MCF 10A (cell line): Measurements from ENCODE around the gene HM13. TPM values are rescaled to one million over a fixed set of nuclear protein-coding genes. Genes with fewer than 3 reads are reported as not detected.
"Not testable (repeated sequence)": the region's sequence is repeated elsewhere in the genome, so short reads cannot be mapped to it uniquely, and the experiment has no call there.

Experiments
- BruUV-seq: library from RNA; stranded (reverse); fragments of 400-500 nt; replicated peaks from 2 replicates; lab custom pipeline; 2021; lab: Mats Ljungman, UMichigan
- CTCF ChIA-PET: fragments of 300-600 bp; sonication (Branson Sonifier 250); formaldehyde crosslinking; extraction: SDS; loops from one replicate; lab custom pipeline; 2021; ENCODE audit warnings: antibody characterized with exemption, inconsistent platforms; lab: Yijun Ruan, JAX
- POLR2A ChIA-PET: fragments of 300-600, 350-650 bp; sonication (Branson Sonifier 250); formaldehyde crosslinking; extraction: SDS; loops from one replicate; lab custom pipeline; 2020; ENCODE audit warnings: antibody characterized with exemption, inconsistent platforms; lab: Yijun Ruan, JAX
- DNase-seq: peaks from one replicate; pipeline ENCODE4 v3.0.0-alpha.2; 2018; ENCODE audit not compliant: unreplicated experiment
- H3K27ac Mint-ChIP-seq: one replicate; pipeline ENCODE4 v1.8.0; 2022; ENCODE audit warnings: mild to moderate bottlenecking, low read depth, mixed read lengths; ENCODE audit not compliant: unreplicated experiment
- H3K27me3 Mint-ChIP-seq: one replicate; pipeline ENCODE4 v1.8.0; 2022; ENCODE audit warnings: mixed read lengths; ENCODE audit not compliant: insufficient read depth, unreplicated experiment
- H3K36me3 Mint-ChIP-seq: one replicate; pipeline ENCODE4 v1.8.0; 2022; ENCODE audit warnings: mild to moderate bottlenecking, moderate library complexity, mixed read lengths; ENCODE audit not compliant: insufficient read depth, unreplicated experiment
- H3K4me1 Mint-ChIP-seq: one replicate; pipeline ENCODE4 v1.8.0; 2022; ENCODE audit warnings: mixed read lengths; ENCODE audit not compliant: insufficient read depth, unreplicated experiment
- H3K4me3 Mint-ChIP-seq: one replicate; pipeline ENCODE4 v1.8.0; 2022; ENCODE audit warnings: mild to moderate bottlenecking, moderate library complexity, mixed read lengths; ENCODE audit not compliant: unreplicated experiment
- H3K9me3 Mint-ChIP-seq: one replicate; pipeline ENCODE4 v1.8.0; 2022; ENCODE audit warnings: mixed read lengths; ENCODE audit not compliant: unreplicated experiment
- intact Hi-C: fragments of 100-400 bp; cut with micrococcal nuclease; formaldehyde crosslinking; loops from 2 replicates; pipeline ENCODE4 v1.14.1; 2022
- total RNA-seq: library from RNA; stranded (reverse); gene quantifications from 2 replicates; pipeline ENCODE4 v1.2.3, GENCODE V29; 2022
- TF ChIP-seq, protein P1 (sequence below): fragments of 200-600 bp; IDR thresholded peaks from one replicate; pipeline ENCODE4 v1.8.0; 2022; ENCODE audit warnings: antibody characterized with exemption, mild to moderate bottlenecking; ENCODE audit not compliant: unreplicated experiment

Gene HM13
- total RNA-seq, 1 experiment from 2014 or later: 276 TPM

DNA sequence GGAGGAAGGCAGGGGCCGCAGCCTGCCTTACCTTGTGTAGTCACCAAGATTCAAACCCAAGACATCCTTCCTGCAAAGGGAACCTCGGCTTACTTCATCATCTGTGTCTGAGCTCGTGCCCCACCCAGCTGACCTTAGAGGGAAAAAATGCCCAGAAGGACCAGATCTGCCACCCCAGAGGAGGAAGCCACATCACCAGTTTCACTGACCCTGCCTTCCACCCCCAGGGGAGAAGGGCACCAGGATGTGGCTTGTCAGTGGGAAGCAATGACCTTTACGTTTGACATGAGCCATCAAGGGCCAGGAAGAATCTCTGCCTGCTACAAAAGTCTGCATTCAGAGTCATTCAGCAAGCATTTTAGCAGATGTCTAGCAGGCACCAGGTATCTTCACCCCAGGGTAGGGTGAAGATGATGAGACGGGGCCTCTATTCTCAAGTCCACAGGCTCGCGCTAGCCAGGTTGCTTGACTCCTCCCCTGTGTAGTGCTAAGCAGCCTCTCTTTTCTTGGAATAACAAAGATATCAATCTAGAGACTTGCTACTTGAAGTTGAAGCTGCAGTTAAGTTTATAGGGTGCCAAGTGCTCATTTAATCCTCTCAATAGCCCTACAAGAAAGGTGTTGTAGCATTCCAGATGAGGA, 28.1 kb downstream of the HM13 start:
- H3K27ac Mint-ChIP-seq: peak overlapping the region; percentile 57
- ChIA-PET POLR2A (interaction anchor here (1.8 kb wide), 1 partner anchor 11 kb away, joined by 5 read pairs; no protein-coding TSS in a partner anchor), CTCF (interaction anchor here (0.6 to 21.4 kb wide), 9 partner anchors 9 to 223 kb away, joined by 3 to 278 read pairs (median 3); no protein-coding TSS in a partner anchor)
- TF ChIP-seq, protein P1, sequence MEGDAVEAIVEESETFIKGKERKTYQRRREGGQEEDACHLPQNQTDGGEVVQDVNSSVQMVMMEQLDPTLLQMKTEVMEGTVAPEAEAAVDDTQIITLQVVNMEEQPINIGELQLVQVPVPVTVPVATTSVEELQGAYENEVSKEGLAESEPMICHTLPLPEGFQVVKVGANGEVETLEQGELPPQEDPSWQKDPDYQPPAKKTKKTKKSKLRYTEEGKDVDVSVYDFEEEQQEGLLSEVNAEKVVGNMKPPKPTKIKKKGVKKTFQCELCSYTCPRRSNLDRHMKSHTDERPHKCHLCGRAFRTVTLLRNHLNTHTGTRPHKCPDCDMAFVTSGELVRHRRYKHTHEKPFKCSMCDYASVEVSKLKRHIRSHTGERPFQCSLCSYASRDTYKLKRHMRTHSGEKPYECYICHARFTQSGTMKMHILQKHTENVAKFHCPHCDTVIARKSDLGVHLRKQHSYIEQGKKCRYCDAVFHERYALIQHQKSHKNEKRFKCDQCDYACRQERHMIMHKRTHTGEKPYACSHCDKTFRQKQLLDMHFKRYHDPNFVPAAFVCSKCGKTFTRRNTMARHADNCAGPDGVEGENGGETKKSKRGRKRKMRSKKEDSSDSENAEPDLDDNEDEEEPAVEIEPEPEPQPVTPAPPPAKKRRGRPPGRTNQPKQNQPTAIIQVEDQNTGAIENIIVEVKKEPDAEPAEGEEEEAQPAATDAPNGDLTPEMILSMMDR: no peak
- H3K4me3 Mint-ChIP-seq: no peak overlapping the region
- peaks cover 21% of the 10 kb centered on the region for H3K4me1 Mint-ChIP-seq
- peaks cover 75% of the 10 kb centered on the region for H3K36me3 Mint-ChIP-seq
- H3K9me3 Mint-ChIP-seq: no peaks in the 10 kb centered on the region
- no peaks in the 10 kb centered on the region for H3K27me3 Mint-ChIP-seq
- BruUV-seq: no TSS peak
- intact Hi-C loops: no loop called here
- no peak for DNase-seq

GRCh38 chr20:31542963-31543362, 28.7 kb downstream of the HM13 start:
- Mint-ChIP-seq H3K4me1 (peaks cover 21% of the 10 kb centered on the region), H3K4me3 (no peak overlapping the region), H3K36me3 (peaks cover 74% of the 10 kb centered on the region), H3K27ac (no peak overlapping the region), H3K27me3 (no peaks in the 10 kb centered on the region), H3K9me3 (no peaks in the 10 kb centered on the region)
- intact Hi-C loops: no loop called here
- POLR2A ChIA-PET: interaction anchor here (1.8 kb wide), 1 partner anchor 11 kb away, joined by 5 read pairs; no protein-coding TSS in a partner anchor
- no peak for DNase-seq
- CTCF ChIA-PET: interaction anchor here (0.7 to 21.4 kb wide), 3 partner anchors 9 to 26 kb away, joined by 3 to 278 read pairs (median 6); no protein-coding TSS in a partner anchor
- TF ChIP-seq, protein P1: no peak
- BruUV-seq: no TSS peak

DNA sequence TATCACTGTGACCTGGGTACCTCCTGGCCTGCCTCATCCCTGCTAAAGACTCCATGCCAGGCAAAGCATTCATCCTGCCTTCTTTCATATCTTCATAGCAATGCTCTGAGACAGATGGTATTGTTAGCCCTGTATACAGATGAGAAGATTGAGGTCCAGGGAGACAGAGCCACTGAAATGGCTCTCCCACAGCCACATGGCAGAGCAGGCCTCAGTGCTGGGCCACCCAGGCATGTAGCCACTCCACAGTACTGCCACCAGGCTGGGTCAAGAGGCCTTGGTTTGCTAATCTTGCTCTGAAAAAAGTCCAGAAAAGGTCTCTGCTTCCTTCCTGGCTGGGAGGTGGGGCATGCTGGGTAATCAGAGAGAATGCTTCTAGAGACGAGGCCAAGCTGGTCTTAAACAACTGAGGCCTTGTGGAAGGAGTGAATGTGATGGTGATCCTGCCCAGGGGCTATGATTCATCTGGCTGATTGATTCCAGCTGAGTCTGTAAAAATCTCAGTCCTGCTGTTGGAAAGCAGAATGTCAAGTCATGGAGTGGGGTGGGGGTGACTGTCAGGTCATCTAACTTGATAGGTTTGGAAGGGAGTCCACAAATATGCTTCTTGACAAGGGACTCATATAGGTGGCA, 29.8 kb downstream of the HM13 start:
- H3K4me3 Mint-ChIP-seq: no peak overlapping the region
- DNase-seq: peak; percentile 19
- CTCF ChIA-PET: interaction anchor here (1.1 to 21.4 kb wide), 2 partner anchors 15 to 68 kb away, joined by 7 to 278 read pairs; no protein-coding TSS in a partner anchor
- H3K27ac Mint-ChIP-seq: peak overlapping the region; percentile 71
- peaks cover 16% of the 10 kb centered on the region for H3K4me1 Mint-ChIP-seq
- POLR2A ChIA-PET: interaction anchor here (1.1 to 1.9 kb wide), 3 partner anchors 17 to 63 kb away, joined by 3 to 8 read pairs (median 3); no protein-coding TSS in a partner anchor
- no TSS peak for BruUV-seq
- TF ChIP-seq, protein P1: no peak
- no peaks in the 10 kb centered on the region for H3K27me3 Mint-ChIP-seq
- intact Hi-C loops: no loop called here
- H3K9me3 Mint-ChIP-seq: no peaks in the 10 kb centered on the region
- H3K36me3 Mint-ChIP-seq: peaks cover 75% of the 10 kb centered on the region

- Mint-ChIP-seq H3K4me3 (no peak overlapping the region), H3K27ac (peak overlapping the region; percentile 71), H3K4me1 (peaks cover 14% of the 10 kb centered on the region), H3K27me3 (no peaks in the 10 kb centered on the region), H3K36me3 (peaks cover 75% of the 10 kb centered on the region), H3K9me3 (no peaks in the 10 kb centered on the region)
- ChIA-PET CTCF (interaction anchor here (0.5 to 21.4 kb wide), 6 partner anchors 15 to 801 kb away, joined by 3 to 278 read pairs (median 6); no protein-coding TSS in a partner anchor), POLR2A (interaction anchor here (0.5 to 1.9 kb wide), 4 partner anchors 16 to 510 kb away, joined by 3 to 8 read pairs (median 3); no protein-coding TSS in a partner anchor)
- no peak for DNase-seq
- TF ChIP-seq, protein P1: no peak
- intact Hi-C loops: no loop called here
- BruUV-seq: no TSS peak
These were observed 30.4 kb downstream of the HM13 start for GRCh38 chr20:31544600-31544999.

DNA sequence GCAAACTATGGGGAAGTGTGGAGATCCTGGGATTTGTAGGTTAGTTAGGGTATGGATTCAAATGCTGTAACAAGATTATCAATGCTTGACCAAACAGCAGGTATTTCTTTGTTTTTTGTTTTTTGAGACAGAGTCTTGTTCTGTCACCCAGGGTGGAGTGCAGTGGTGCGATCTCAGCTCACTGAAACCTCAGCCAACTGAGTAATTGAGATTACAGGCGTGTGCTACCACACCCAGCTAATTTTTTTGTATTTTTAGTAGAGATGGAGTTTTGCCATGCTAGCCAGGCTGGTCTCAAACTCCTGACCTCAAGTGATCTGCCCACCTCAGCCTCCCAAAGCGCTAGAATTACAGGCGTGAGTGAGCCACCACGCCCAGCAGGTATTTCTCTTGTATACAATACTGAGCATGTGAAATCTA, 31.4 kb downstream of the HM13 start:
- BruUV-seq, DNase-seq, H3K27me3 Mint-ChIP-seq, intact Hi-C loops, H3K9me3 Mint-ChIP-seq: not testable (repeated sequence)
- POLR2A ChIA-PET: interaction anchor here (1.5 to 3.8 kb wide), 2 partner anchors 14 to 60 kb away, joined by 3 to 23 read pairs; partner anchors contain the start of gene ID1
- H3K4me3 Mint-ChIP-seq: peak overlapping the region; percentile 50
- peaks cover 76% of the 10 kb centered on the region for H3K36me3 Mint-ChIP-seq
- CTCF ChIA-PET: interaction anchor here (0.5 to 21.4 kb wide), 10 partner anchors 14 to 1637 kb away, joined by 3 to 278 read pairs (median 4); no protein-coding TSS in a partner anchor
- H3K27ac Mint-ChIP-seq: peak overlapping the region; percentile 69
- peaks cover 14% of the 10 kb centered on the region for H3K4me1 Mint-ChIP-seq
